ENCODE results near the gene NT5DC4.
"Not testable (repeated sequence)": the region's sequence is repeated elsewhere in the genome, so short reads cannot be mapped to it uniquely, and the experiment has no call there.

Gene NT5DC4

DNA sequence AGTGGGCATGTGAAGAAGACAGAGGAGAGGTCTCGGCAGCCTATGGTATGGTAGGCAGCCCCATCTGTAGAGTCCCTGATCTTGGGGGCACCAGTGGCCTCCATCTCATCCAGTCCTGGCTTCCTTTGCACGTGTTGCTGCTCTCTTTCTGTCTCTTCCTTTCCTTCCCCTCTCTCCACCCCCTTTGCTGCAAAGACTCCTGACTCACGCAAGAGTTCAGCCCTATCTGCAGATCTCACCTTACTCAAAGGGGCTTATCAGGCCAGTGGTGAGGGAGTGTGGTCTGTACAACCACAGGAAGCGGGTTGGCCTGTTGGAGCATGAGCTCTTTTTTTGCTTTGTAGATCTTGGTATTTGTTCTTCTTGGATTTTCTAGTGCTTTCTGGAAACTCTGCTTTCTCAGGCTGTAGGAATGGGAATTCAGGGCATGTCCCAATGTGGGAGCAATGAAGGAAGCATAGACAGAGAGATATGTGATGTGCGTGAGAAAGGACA lies 14.6 kb upstream of the NT5DC4 start:
- Histone ChIP-seq H3K9me2 (ENCODE audit: low read depth, low read length) (no peaks in the 10 kb centered on the region), H3K4me2 (ENCODE audit: low read length) (no peak overlapping the region), H3K9ac (ENCODE audit: low read length) (no peak overlapping the region), H2AFZ (ENCODE audit: low read length) (no peak overlapping the region), H3K27ac (ENCODE audit: low read depth, low read length, poor library complexity, severe bottlenecking) (no peak overlapping the region), H4K20me1 (ENCODE audit: insufficient read depth, low read length) (no peaks in the 10 kb centered on the region), H3K4me3 (ENCODE audit: low read depth, low read length, poor library complexity, severe bottlenecking) (no peak overlapping the region), H3K79me2 (ENCODE audit: insufficient read depth, low read length) (no peaks in the 10 kb centered on the region), H3K36me3 (ENCODE audit: insufficient read depth, low read length) (no peaks in the 10 kb centered on the region), H3F3A (ENCODE audit: insufficient read depth, low read length) (no peaks in the 10 kb centered on the region), H3K4me1 (ENCODE audit: insufficient read depth, low read length, severe bottlenecking) (peaks cover 7% of the 10 kb centered on the region), H3K9me3 (ENCODE audit: low read length) (no peaks in the 10 kb centered on the region), H3K27me3 (ENCODE audit: insufficient read depth, low read length) (peaks cover 4% of the 10 kb centered on the region; the same call in 1 of the 2 replicates)
- TF ChIP-seq EZH2 (IDR thresholded peaks at IDR 0.05; ENCODE audit: borderline replicate concordance, low read length): no peak
- TF ChIP-seq, protein P1, sequence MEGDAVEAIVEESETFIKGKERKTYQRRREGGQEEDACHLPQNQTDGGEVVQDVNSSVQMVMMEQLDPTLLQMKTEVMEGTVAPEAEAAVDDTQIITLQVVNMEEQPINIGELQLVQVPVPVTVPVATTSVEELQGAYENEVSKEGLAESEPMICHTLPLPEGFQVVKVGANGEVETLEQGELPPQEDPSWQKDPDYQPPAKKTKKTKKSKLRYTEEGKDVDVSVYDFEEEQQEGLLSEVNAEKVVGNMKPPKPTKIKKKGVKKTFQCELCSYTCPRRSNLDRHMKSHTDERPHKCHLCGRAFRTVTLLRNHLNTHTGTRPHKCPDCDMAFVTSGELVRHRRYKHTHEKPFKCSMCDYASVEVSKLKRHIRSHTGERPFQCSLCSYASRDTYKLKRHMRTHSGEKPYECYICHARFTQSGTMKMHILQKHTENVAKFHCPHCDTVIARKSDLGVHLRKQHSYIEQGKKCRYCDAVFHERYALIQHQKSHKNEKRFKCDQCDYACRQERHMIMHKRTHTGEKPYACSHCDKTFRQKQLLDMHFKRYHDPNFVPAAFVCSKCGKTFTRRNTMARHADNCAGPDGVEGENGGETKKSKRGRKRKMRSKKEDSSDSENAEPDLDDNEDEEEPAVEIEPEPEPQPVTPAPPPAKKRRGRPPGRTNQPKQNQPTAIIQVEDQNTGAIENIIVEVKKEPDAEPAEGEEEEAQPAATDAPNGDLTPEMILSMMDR (IDR thresholded peaks at IDR 0.05; ENCODE audit: low read length): no peak

DNA sequence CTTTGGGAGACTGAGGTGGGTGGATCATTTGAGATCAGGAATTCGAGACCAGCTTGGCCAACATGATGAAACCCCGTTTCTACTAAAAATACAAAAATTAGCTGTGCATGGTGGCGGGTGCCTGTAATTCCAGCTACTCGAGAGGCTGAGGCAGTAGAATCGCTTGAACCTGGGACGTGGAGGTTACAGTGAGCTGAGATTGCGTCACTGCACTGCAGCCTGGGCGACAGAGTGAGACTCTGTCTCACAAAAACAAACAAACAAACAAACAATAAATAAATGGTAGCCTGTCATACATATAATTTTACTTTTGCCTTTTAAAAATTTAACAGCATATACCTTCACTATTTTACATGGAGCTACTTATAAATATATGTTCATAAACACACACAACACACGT lies 13.9 kb upstream of the NT5DC4 start:
- H4K20me1 ChIP-seq (ENCODE audit: insufficient read depth, low read length); H3K9me3 ChIP-seq (ENCODE audit: low read length); H3K27me3 ChIP-seq (ENCODE audit: insufficient read depth, low read length); H3K4me2 ChIP-seq (ENCODE audit: low read length); H3K9me2 ChIP-seq (ENCODE audit: low read depth, low read length); H3K4me3 ChIP-seq (ENCODE audit: low read depth, low read length, poor library complexity, severe bottlenecking); H3K4me1 ChIP-seq (ENCODE audit: insufficient read depth, low read length, severe bottlenecking); H3K27ac ChIP-seq (ENCODE audit: low read depth, low read length, poor library complexity, severe bottlenecking); H3F3A ChIP-seq (ENCODE audit: insufficient read depth, low read length); H3K36me3 ChIP-seq (ENCODE audit: insufficient read depth, low read length); H3K9ac ChIP-seq (ENCODE audit: low read length); H2AFZ ChIP-seq (ENCODE audit: low read length); H3K79me2 ChIP-seq (ENCODE audit: insufficient read depth, low read length): not testable (repeated sequence)

DNA sequence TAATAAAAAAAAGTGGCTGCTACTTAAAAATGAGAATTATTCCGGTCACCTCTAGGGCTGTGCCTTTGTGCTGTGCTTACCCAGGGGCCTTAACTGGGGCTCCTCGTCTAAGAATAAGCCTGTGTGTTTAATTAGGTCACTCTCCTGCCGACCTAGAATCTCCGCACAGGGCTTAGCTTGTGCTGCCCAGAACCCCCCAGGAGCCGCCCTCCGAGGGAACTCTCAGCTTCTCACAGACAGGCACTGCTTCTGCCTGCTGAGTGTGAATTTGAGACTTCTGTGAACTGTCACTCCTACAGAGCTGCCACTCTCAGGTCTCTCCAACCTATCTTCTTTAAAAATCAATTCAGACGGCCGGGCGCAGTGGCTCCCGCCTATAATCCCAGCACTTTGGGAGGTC lies 11.9 kb upstream of the NT5DC4 start:
- Histone ChIP-seq H3K9me2 (ENCODE audit: low read depth, low read length) (no peaks in the 10 kb centered on the region), H3F3A (ENCODE audit: insufficient read depth, low read length) (no peaks in the 10 kb centered on the region), H3K36me3 (ENCODE audit: insufficient read depth, low read length) (no peaks in the 10 kb centered on the region), H3K4me1 (ENCODE audit: insufficient read depth, low read length, severe bottlenecking) (peaks cover 7% of the 10 kb centered on the region), H3K27ac (ENCODE audit: low read depth, low read length, poor library complexity, severe bottlenecking) (no peak overlapping the region), H2AFZ (ENCODE audit: low read length) (no peak overlapping the region), H3K9ac (ENCODE audit: low read length) (no peak overlapping the region), H3K4me2 (ENCODE audit: low read length) (no peak overlapping the region), H3K79me2 (ENCODE audit: insufficient read depth, low read length) (no peaks in the 10 kb centered on the region), H3K27me3 (ENCODE audit: insufficient read depth, low read length) (peaks cover 4% of the 10 kb centered on the region; the same call in 1 of the 2 replicates), H3K4me3 (ENCODE audit: low read depth, low read length, poor library complexity, severe bottlenecking) (no peak overlapping the region), H3K9me3 (ENCODE audit: low read length) (no peaks in the 10 kb centered on the region), H4K20me1 (ENCODE audit: insufficient read depth, low read length) (no peaks in the 10 kb centered on the region)
- no peak for TF ChIP-seq EZH2 (IDR thresholded peaks at IDR 0.05; ENCODE audit: borderline replicate concordance, low read length)
- TF ChIP-seq, protein P1 (IDR thresholded peaks at IDR 0.05; ENCODE audit: low read length): no peak

DNA sequence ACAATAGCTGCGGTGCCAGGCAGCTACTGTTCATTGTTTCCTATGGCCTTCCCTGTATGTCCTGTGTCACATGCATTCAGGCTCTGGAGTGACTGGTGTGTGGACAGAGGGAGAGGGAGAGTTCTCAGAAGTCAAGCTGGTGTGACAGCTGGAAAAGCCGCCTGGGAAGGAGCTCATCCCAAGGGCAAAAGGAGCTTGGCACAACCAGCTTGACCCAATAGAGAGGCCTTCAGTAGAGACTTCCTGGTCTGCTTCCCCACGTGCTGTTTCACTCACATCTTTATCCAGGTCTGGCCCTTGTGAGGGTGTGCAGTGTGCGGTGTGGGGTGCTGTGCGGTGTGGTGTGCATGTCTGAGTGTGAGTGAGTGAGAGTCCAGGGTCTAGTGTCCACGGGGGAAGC lies 11.1 kb upstream of the NT5DC4 start:
- no peaks in the 10 kb centered on the region for H3K36me3 ChIP-seq (ENCODE audit: insufficient read depth, low read length)
- no peaks in the 10 kb centered on the region for H3K79me2 ChIP-seq (ENCODE audit: insufficient read depth, low read length)
- no peaks in the 10 kb centered on the region for H3K9me3 ChIP-seq (ENCODE audit: low read length)
- peaks cover 7% of the 10 kb centered on the region for H3K4me1 ChIP-seq (ENCODE audit: insufficient read depth, low read length, severe bottlenecking)
- no peak overlapping the region for H3K9ac ChIP-seq (ENCODE audit: low read length)
- H2AFZ ChIP-seq (ENCODE audit: low read length): no peak overlapping the region
- no peak overlapping the region for H3K4me2 ChIP-seq (ENCODE audit: low read length)
- no peaks in the 10 kb centered on the region for H3K9me2 ChIP-seq (ENCODE audit: low read depth, low read length)
- H3K4me3 ChIP-seq (ENCODE audit: low read depth, low read length, poor library complexity, severe bottlenecking): no peak overlapping the region
- peaks cover 4% of the 10 kb centered on the region; the same call in 1 of the 2 replicates for H3K27me3 ChIP-seq (ENCODE audit: insufficient read depth, low read length)
- H3K27ac ChIP-seq (ENCODE audit: low read depth, low read length, poor library complexity, severe bottlenecking): no peak overlapping the region
- no peak for TF ChIP-seq EZH2 (IDR thresholded peaks at IDR 0.05; ENCODE audit: borderline replicate concordance, low read length)
- TF ChIP-seq, protein P1 (IDR thresholded peaks at IDR 0.05; ENCODE audit: low read length): no peak
- no peaks in the 10 kb centered on the region for H4K20me1 ChIP-seq (ENCODE audit: insufficient read depth, low read length)
- H3F3A ChIP-seq (ENCODE audit: insufficient read depth, low read length): no peaks in the 10 kb centered on the region

All from OCI-LY1 (cell line).